Fibroblast of skin of back (primary cell): ENCODE measurements around the gene CDC6.

Experiments used
- DNase-seq: peaks from one replicate; pipeline ENCODE4 v3.0.0-alpha.2; 2013

Gene CDC6

DNA sequence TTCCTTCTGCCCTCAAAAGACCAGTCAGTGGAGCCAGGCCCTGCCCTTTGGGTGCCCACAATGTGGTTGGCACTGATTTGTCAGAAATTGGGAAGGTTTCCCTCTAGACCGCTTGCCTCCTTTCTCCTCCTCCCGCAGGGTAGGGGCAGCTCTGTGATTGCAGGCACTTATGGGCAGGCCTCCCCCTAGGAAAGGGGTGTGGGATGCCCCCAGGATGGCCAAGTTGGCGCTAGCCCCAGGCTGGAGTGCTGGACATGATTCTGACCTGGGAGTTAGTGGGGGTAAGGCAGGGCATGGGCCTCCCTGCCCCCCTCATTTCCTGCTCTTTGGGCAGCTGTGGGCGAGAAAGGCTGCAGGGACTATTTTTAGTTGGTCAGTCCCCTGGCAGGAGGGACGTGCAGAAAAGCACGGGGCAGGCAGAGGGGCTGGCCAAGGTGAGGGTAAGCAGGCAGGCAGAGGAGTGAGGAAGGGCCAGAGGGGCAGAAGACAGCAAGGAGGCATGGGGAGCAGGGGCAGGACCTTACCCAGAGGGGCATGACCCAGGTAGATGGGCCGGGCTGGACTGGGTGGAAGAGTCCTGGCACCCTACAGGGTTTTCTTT, 24.6 kb downstream of the CDC6 start:
- DNase-seq: peak; percentile 70

DNA sequence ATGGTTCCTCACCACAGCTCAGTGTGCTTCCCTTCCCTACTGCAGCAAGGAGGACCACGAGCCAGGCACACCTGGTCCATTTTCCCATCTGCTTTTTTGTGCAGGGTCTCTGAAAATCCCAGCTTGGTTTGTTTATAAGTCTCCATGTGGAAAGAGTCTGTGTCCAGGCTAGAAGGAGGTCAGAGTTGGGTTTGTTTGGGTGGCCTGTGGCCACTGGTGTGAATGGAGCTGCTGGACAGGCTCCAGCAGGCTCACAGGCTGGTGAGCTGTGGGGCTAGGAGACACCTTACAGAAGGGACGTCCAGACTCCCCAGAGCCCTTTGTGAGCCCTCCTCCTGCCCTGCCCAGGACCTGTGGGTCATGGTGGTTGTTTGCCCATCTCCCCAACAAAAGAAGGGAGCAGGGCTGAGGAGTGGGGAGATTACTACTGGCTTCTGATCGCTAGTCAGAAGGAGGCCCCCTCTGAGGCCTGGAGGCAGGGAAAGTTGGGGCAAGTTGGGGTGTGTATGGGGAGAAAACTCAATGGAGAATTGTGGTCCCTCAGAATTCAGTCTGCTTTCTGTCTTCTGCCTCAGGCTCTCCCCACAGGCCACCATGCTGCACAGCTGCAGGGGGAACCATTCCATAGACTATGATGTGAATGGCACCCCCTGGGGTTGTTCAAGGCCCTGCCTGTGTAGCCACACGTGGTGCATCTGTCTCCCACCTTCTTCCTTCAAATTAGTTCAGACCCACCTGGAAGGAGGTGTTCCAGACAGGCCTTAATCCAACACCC, 25.4 kb downstream of the CDC6 start:
- no peak for DNase-seq

- peak; percentile 74 for DNase-seq
Observed at GRCh38 chr17:40313668-40314583, 26.2 kb downstream of the CDC6 start.

GRCh38 chr17:40314584-40314956, 26.9 kb downstream of the CDC6 start:
- DNase-seq: peak; percentile 96

DNA sequence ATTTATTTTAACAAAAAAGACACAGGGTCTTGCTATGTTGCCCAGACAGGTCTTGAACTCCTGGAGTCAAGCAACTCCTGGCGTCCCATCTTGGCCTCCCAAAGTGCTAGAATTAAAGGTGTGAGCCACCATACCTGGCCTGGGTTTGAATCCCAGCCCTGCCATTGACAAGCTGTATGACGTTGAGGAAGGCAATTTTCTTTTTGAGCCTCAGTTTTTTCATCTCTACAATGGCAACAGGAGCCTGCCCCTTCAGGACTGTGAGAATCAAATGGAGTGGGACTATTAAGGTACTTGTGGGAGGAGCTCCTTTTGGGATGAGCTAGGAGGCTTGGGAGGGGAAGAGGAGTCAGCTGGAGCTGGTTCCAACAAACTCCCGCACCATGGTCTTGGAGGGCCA, 27.5 kb downstream of the CDC6 start:
- no peak for DNase-seq

- no peak for DNase-seq
Observed at GRCh38 chr17:40315678-40316570, 28.2 kb downstream of the CDC6 start.

DNA sequence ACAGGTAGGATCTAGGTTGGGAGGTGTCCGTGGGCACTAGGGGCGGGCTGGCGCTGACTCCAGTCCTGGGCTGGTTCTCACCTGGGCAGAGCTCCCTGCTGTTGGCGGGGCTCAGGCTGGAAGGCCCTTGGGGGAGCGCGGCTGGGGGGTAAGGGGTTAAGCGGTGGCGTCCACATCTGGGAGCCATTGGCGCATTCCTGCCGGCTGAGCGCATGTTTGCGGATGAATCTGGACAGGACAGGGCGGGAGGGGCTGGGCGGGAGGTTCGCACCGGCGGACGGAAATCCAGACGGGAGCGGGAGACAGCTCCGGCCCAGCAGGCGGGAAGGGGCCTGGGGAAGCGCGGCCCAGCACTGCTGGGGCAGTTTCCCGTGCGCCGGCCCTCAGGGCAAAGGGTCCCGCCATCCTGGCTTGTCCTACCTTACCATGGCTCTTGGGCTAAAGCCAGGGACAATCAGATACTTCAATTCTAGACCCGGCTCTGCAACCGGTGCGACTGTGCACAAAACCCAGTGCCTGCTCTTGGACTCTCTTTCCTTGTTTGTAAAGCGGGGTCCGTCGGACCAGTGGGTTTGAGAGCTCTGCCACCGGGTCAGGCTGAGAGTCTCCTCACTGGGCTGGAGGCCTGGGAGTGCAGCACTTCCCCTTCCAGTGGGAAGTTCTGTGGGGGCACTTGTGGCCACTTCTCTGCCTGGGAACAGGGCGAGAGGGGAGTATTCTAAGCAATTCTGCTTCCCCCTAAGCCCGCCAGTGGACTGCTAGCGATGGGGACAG, 29.1 kb downstream of the CDC6 start:
- DNase-seq: peak; percentile 91

DNA sequence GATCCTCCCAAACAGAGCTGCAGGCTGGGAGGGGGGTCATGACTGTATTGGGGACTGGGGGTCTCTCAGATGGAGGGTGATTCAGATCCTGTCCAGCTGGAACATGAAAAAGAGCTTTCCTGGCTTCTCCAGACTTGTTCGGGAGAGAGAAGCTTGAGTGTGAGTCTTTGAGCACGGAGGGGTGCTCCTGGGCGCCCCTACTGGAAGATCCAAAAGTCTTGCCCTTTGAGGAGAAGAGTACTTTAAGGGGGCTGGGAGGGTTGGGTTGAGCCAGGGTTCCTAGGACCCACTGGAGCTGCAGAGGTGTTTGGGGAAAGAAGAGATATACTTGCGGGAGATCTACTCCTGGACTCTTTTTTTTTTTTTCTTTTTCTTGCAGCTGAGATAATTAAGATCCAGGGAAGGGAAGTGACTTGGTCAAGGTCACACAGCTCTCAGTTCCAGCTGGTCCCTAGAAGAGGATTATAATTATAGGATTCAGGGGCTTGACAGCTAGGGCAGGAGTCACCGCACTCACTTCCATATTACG, 29.7 kb downstream of the CDC6 start:
- peak; percentile 83 for DNase-seq

DNA sequence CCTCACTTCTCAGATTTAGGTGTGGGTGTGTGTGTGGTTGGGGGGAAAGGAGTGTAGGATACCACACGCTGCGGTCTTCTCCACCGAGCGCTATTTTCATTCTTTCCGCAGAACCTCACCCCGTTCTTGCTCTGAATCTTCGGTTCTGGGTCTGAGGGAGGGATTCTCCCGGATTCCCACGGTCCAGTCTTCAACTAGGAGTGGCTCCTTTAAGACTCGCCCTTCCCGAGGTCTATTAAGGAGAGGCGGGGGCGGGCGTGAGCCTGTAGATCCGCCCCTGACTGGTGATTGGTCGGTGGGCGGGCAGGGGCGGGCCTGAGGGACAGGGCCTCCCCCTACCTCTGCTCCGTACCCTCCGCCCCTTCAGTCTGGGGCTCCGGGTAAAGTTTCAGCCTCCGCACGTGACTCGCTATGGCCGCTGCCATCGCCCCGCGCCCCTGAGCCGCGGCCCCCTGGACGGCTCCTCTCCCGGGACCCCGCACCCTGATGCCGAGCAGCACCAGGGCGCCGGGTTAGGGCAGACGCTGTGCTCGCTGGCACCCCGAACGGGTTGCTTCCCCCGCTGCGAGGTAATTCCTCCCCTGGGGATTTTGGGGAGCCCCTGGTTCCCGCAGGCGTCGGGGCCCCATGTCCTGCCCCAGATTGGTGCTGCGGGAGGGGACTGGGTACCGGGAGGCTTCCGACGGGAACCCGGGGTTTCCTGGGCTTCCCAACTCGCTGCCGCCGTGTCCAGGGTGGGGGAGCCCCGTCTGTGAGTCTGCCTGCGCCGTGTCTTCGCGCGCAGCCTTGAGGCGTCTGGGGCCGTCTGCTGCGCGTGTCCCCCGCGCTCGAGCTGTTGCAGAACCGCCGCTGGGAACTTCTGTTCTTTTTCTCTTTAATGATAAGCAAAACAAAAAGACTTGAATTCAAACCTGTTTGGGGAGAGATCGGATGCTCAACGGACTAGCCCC, 30.5 kb downstream of the CDC6 start:
- DNase-seq: peak; percentile 98

- DNase-seq: no peak
Observed at GRCh38 chr17:40318830-40319391, 31.2 kb downstream of the CDC6 start.

- no peak for DNase-seq
Observed at GRCh38 chr17:40319651-40320540, 32.2 kb downstream of the CDC6 start.

- DNase-seq: peak; percentile 71
Observed at GRCh38 chr17:40320756-40321523, 33.3 kb downstream of the CDC6 start.

DNA sequence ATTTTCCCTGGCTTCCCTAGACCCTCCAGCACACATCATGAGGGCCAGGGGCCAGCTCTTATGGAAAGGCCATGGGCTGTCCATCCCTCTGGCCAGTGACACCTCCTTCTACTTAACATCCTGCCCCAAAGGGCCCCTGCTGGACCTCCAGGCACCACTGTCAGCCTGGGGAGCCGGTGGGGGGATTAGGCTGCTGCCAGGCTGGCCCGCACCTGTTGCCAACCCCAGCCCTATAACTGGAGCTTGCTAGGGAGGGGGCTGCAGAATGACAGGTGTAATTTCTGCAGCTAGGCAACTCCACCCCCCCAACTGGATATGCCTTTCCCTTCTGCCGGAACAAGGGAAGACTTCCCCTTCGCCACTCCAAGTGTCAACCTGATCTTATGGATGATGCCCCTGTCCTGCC, 33.8 kb downstream of the CDC6 start:
- no peak for DNase-seq

DNA sequence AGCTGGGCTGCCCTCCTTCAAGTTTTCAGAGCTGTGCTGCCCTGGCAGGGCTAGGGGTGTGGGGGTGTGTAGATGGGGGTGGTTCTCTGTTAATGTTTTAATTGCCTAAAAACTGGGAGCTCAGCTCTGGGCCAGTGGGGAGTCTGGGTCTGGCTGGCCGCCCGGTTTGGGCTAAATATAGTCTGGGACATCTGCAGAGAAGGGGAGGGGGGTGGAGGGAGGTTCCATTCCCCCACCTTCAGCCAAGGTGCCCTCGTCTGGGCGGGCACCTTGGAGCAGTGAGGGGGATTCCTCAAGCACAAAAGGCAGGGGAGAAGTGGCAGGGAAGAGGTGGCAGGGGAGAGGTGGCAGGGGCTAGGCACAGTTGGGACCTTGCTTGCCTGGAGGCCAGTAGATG, 34.3 kb downstream of the CDC6 start:
- no peak for DNase-seq

- peak; percentile 91 for DNase-seq
Observed at GRCh38 chr17:40322358-40323315, 35.0 kb downstream of the CDC6 start.
